Bronchial epithelial cell (primary cell): ENCODE measurements around the gene CARMIL1. TPM values are rescaled to one million over a fixed set of nuclear protein-coding genes. Genes with fewer than 3 reads are reported as not detected.

Experiments used
- DNase-seq: peaks from one replicate; pipeline ENCODE4 v3.0.0-alpha.2; 2010; ENCODE audit warnings: low read depth
- FAIRE-seq: peaks from 2 replicates; lab custom pipeline; 2011; peaks lifted over from hg19 to GRCh38; lab: Jason Lieb, UNC
- H3K27me3 ChIP-seq: 2 replicates; pipeline ENCODE4 v1.5.1; 2011; ENCODE audit warnings: low read length; ENCODE audit not compliant: control insufficient read depth, insufficient read depth
- H3K36me3 ChIP-seq: 2 replicates; pipeline ENCODE4 v1.5.1; 2011; ENCODE audit warnings: low read length; ENCODE audit not compliant: control insufficient read depth, insufficient read depth
- H3K4me3 ChIP-seq: 2 replicates; pipeline ENCODE4 v1.5.1; 2011; ENCODE audit warnings: mild to moderate bottlenecking, low read depth, low read length, control low read depth
- total RNA-seq: library from RNA; depleted of rRNA; stranded (reverse); fragments of >200 nt; gene quantifications from 2 replicates; pipeline ENCODE4 v1.2.1, GENCODE V29; 2014
- TF ChIP-seq, protein P1 (sequence below): IDR thresholded peaks from 2 replicates; pipeline ENCODE4 v1.5.1; 2011; ENCODE audit warnings: mild to moderate bottlenecking, moderate library complexity, low read length, control low read depth, inconsistent platforms; ENCODE audit not compliant: insufficient read depth, severe bottlenecking

The CARMIL1 gene
- total RNA-seq, 1 donor from 2014 or later, result 12.1 TPM

DNA sequence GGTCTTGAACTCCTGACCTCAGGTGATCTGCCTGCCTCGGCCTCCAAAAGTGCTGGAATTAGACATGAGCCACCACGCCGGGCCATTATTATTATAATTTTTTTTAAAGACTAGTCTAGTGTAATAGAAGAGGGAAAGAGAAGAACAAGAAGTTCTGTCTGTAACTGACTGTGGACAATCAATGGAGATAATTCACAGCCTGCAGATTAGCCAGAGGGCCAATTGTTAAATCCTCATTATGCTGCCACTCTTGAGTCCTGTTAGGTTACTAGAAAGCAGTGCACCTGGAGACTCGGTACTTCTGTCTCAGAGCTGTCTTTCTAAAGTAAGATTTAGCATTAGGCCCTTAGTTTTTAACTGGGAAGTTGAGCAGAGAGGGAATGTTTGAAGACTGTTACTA is 37.5 kb downstream of the CARMIL1 start:
- TF ChIP-seq, protein P1, sequence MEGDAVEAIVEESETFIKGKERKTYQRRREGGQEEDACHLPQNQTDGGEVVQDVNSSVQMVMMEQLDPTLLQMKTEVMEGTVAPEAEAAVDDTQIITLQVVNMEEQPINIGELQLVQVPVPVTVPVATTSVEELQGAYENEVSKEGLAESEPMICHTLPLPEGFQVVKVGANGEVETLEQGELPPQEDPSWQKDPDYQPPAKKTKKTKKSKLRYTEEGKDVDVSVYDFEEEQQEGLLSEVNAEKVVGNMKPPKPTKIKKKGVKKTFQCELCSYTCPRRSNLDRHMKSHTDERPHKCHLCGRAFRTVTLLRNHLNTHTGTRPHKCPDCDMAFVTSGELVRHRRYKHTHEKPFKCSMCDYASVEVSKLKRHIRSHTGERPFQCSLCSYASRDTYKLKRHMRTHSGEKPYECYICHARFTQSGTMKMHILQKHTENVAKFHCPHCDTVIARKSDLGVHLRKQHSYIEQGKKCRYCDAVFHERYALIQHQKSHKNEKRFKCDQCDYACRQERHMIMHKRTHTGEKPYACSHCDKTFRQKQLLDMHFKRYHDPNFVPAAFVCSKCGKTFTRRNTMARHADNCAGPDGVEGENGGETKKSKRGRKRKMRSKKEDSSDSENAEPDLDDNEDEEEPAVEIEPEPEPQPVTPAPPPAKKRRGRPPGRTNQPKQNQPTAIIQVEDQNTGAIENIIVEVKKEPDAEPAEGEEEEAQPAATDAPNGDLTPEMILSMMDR, result no peak
- FAIRE-seq, result no peak
- H3K36me3 ChIP-seq, result no peaks in the 10 kb centered on the region
- H3K27me3 ChIP-seq, result no peaks in the 10 kb centered on the region
- DNase-seq, result no peak
- no peak overlapping the region for H3K4me3 ChIP-seq

DNA sequence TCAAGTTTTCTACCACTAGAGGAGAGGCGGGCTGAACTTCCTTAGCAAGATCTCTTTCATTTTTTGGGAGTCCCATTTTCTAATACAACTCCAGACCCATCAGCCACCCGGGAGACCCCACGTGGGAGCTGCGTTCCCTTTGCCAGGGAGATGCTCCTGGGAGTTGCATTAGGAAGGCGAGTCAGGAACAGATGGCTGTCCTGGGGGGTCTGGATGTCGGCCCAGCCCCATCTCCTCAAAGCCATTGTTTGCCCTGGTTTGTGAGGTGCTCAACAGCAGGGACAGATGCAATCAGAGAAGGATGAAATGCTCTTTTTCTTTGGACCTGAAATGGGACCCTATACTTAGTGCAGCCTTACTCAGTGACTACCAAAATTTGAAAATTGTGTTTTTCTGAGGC is 39.4 kb downstream of the CARMIL1 start:
- FAIRE-seq, result no peak
- Histone ChIP-seq H3K27me3 (no peaks in the 10 kb centered on the region), H3K4me3 (no peak overlapping the region), H3K36me3 (no peaks in the 10 kb centered on the region)
- no peak for DNase-seq
- TF ChIP-seq, protein P1, result no peak

DNA sequence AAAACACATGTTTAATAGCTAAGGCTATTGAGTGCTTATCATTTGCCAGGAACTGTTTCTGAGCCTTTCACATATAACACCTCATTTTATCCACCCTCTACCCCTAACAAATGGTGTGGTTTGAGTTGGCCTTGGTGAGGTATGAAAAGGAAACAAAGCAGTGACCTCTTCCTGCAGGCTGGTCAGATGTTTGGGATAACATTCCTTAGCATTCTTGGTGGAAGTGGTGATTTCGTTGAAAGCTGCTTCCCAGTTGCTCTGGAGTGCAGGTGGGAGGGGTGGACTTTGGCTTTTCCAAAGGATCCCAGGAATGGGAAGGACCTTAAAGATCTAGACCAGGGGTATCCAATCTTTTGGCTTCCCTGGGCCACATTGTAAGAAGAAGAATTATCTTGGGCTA is 41.3 kb downstream of the CARMIL1 start:
- no peak for FAIRE-seq
- no peak for DNase-seq
- TF ChIP-seq, protein P1, result no peak
- Histone ChIP-seq H3K4me3 (no peak overlapping the region), H3K27me3 (no peaks in the 10 kb centered on the region), H3K36me3 (no peaks in the 10 kb centered on the region)

DNA sequence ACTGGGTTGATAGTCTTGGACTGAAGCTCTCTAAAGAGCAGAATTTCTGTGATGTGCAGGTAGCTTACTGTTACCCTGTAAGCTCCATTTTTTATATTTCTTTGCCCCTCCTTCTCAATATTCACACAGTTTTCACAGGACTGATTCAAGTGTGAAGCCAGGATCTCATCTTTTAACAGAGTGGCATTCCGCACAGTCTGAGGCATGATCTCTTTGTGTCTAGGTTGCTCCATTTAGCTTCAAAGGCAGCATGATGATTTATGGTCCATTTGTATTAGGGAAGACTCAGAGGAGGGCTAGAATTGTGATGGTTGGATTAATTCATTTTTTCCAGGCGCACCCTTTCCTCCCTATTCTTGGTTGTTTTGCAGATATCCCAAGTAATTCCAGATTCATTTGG is 43.5 kb downstream of the CARMIL1 start:
- no peak for FAIRE-seq
- TF ChIP-seq, protein P1, result no peak
- DNase-seq, result no peak

DNA sequence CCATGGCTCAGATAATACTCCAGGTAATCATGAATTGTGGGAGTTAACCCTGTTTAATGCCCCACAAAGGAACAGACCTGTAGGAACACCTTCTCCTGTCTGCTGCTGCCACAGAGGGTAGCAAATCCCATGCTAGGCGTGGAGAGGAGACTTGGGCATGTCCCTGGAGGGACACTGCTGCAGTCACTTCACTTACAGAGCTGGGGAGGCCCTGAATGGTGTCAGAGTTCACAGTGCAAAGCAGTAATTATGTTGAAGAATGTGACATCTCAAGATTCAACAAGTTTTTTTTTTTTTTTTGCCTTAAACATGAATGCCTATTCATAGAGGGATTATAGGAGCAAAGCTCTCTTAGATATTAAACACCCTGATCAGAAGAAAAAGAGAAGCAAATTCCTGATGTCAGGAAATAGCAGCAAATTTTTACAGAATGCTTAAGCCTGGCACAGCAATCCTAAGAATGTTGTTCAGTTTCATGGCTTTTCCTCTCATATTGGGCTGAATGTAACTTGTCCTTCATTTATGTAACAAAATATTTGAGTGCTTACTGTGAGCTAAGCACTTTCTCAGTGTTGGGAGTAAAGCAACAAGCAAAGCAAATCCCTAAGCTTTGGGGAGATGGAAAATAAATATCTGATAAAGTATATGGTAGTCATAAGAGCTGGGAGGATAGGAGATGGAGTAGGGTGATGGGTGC is 45.0 kb downstream of the CARMIL1 start:
- no peak overlapping the region for H3K4me3 ChIP-seq
- H3K27me3 ChIP-seq, result no peaks in the 10 kb centered on the region
- FAIRE-seq (no peak), DNase-seq (no peak)
- H3K36me3 ChIP-seq, result no peaks in the 10 kb centered on the region
- TF ChIP-seq, protein P1, result no peak

More for the DNA sequence above, 43.5 kb downstream of the CARMIL1 start:
- Histone ChIP-seq H3K27me3 (no peaks in the 10 kb centered on the region), H3K4me3 (no peak overlapping the region), H3K36me3 (no peaks in the 10 kb centered on the region)

DNA sequence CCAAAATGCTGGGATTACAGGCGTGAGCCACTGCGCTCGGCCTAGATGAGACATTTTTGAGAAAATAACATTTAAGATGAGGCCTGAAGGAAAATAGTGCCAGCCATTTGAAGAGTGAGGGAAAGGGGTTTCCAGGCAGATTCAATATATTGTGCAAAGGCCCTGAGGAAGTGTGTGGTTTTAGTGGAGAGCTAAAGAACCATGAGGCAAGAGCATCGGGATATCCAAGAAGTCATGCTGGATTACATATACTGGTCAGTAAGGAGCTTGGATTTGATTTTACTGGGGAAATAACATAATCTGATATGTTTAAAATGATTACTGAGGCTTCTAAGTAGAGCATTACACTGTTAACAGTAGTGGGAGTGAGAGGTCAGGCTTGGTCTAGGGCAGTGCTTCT is 47.0 kb downstream of the CARMIL1 start:
- no peak for DNase-seq
- H3K27me3 ChIP-seq, result no peaks in the 10 kb centered on the region
- FAIRE-seq, result no peak
- TF ChIP-seq, protein P1, result no peak
- H3K4me3 ChIP-seq, result no peak overlapping the region
- no peaks in the 10 kb centered on the region for H3K36me3 ChIP-seq
